RPMI7951 (cell line): ENCODE data around the gene IQCE. TPM values are rescaled to one million over a fixed set of nuclear protein-coding genes. Genes with fewer than 3 reads are reported as not detected.

ENCODE experiments used
- DNase-seq: peaks from one replicate; pipeline ENCODE4 v3.0.0-alpha.2; 2012; ENCODE audit warnings: low read depth
- total RNA-seq: library from RNA; depleted of rRNA; stranded (reverse); fragments of >200 nt; shearing (Covaris generic); gene quantifications from 2 replicates; pipeline ENCODE4 v1.2.3, GENCODE V29; 2014; rRNA removed

IQCE gene, protein sequence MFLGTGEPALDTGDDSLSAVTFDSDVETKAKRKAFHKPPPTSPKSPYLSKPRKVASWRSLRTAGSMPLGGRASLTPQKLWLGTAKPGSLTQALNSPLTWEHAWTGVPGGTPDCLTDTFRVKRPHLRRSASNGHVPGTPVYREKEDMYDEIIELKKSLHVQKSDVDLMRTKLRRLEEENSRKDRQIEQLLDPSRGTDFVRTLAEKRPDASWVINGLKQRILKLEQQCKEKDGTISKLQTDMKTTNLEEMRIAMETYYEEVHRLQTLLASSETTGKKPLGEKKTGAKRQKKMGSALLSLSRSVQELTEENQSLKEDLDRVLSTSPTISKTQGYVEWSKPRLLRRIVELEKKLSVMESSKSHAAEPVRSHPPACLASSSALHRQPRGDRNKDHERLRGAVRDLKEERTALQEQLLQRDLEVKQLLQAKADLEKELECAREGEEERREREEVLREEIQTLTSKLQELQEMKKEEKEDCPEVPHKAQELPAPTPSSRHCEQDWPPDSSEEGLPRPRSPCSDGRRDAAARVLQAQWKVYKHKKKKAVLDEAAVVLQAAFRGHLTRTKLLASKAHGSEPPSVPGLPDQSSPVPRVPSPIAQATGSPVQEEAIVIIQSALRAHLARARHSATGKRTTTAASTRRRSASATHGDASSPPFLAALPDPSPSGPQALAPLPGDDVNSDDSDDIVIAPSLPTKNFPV
- total RNA-seq = 10.1 and 14.8 TPM in 2 replicates

DNA sequence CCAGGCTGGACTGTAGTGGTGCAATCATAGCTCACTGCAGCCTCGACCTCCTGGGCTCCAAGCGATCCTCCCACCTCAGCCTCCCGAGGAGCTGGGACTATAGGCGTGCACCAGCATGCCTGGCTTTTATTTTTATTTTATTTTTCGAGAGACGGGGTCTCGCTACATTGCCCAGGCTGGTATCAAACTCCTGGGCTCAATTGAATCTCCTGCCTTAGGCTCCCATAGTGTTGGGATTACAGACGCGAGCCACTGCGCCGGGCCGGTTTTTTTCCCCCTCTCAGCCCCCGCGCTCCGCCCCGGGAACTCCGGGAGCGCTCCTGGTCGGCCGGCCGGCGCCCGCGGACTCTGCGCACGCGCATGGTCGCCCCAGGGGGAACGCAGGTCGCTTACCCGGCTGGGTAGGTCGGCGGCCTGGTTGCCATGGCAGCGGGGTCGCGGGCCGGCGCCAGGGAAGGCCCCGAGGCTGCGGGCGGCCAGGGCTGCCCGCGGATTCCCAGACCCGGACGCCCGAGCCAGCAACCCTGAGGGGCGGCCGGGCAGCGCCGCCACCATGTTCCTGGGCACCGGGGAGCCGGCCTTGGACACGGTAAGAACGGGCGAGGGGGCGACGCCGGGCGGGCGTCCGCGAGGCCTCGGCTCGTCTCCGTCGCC, at the start of gene IQCE:
TSS of gene IQCE (plus strand) at position 351 of the 654 bp plus-strand sequence. CDS start at position 554, 203 bp downstream.
- peak; percentile 91 for DNase-seq

DNA sequence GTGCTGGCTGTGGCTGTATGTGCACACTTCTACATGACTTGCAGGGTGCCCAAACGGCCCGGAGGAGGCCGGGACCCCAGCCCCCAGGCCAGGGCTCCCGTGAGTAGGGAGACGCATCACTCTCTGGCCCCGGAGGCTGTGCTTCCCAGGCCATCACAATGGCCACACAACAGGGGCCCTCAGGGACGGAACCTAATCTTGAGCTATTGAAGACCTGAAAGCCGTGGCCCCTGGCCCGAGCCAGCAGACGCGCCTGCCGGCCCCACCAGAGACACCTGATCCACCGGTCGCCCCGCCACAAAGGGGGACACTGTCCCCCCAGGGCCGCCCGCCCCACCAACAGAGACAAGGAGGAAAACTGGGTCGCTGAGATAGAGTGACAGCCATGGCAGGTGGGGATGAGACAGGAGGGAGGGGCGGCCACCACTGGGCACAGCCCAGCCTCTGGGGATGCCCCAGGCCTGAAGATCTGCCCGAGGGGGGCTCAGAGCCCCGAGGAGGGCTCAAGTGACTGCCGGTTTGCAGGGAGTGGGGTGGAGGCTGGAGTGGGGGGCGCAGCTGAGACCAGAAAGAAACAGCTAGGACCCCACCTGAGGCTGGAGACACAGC, 49.4 kb upstream of the IQCE start:
- no peak for DNase-seq

DNA sequence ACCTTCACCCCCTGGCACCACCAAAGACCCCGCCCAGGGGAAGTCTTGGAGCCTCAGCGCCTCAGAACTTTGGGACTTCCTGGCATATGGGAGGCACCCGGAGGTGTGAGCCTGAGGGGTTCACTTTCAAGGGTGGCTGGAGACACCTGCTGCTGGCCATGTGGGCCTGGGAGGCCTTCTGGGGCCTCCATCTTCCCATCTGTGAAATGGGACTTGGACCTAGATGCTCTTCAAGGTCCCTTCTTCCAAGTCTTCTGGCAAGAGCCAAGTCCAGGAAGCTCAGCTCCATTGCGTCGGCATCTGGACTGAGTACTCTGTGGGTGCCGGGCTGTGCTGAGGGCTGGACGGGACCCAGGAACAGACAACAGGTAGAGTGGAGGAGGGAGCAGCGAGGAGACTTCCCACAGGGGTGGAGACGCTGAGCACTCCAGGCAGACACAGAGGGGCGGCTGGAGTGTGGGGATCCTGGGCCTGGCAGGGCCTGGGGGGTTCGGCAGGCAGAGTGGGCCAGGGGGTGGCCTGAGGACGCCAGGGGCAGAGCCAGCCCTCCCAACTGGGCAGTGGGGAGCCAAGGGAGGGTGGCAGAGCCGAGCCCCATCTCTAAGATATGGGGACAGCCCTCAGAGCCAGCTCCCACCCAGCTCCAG, 48.5 kb upstream of the IQCE start:
- no peak for DNase-seq

DNA sequence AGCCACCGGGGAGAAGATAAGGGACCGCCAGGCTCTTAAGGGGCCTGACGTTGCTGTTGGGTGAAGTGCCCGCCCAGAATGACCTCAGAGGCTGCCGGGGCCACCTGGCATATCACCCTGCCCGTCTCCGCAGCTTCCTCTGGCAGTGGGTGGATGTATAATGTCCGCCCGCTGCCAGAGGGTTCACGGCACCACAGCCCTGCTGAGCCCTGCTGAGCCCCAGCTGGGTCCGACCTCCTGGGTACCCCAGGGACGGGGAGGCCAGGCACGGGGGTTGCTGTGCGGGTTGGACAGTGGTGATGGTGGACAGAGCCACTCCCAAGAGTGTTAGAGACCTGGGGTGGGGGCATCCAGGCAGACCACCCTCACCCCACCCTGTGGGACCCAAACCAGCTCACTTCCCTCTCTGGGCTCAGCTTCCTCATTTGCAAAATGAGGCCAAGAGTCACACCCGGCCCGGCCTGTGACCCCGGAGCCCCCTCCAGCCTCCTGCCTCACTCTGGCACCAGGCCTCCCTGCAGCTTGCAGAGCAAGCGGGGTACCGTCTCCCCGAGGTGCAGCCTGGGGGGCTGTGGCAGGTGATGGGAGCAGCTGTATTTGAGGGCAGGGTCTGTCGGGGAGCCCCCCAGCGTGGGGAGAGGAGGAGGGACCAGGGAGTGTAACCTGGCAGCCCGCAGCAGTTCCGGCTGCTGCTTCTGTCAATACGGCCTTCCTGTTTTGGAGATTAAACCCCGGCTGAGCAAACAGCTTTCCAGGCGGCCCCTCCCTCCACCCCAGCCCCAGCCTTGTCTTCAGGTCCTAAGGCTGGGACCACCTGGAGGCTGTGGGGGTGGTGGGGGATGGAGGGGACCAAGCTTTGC, 47.6 kb upstream of the IQCE start:
- DNase-seq = no peak

DNA sequence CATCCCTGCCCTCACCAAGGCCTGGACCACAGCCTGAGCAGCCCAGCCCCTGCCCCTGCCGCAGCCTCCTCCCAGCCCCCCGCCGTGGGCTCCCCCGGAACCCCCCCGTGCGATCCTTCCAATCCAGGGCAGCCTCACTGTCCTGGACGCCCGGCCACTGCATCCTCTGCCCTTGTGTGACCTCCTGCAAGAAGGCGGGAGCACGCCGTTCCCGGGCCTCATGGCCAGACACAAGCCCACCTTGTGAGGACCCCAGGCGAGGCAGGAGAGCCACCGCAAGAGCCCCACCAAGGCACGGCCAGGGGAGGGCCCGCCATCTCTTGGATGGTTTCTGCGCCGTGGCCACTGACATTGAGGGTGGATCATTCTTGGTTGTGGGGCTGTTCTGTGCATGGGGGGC, 47.0 kb upstream of the IQCE start:
- DNase-seq = no peak

DNA sequence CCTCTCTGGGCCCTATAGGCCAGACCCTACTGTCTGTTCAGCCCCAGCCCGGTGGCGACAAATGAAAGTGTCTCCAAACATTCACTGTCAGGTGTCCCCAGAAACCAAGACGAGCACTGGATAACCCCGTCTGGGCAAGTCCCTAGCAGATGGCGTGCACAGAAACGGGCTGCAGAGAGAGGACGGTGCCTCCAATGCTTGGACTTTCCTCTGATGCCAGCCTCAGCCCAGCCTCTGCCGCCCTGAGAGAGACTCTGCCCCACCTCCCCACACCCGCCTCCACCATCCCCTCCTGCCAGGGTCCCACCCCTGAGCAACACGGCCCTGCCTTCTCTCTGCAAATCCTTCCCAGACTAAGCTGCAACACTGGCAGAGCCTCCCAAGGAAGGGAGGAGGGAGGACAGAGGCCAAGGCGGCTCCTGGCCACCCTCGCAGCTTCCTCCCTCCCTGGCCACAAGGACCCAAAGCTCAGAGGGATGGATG, 46.6 kb upstream of the IQCE start:
- no peak for DNase-seq

DNA sequence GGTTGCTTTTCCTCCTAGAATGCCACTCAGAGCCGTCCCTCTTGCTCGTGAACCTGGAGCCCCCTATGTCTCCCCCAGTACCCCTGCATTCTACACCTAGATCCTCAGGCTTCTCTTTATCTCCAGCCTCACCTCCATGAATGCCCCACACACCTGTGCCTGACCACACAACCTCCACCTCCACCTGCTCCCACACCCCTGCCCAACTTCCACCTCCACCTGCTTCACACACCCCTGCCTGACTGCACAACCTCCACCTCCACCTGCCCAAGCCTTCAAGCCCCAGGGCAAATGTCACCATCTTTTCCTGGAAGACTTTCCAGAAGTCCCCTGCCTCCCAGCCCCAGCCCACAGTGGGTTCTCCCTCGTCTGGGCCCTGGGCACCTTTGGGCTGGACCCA, 46.1 kb upstream of the IQCE start:
- DNase-seq = no peak

DNA sequence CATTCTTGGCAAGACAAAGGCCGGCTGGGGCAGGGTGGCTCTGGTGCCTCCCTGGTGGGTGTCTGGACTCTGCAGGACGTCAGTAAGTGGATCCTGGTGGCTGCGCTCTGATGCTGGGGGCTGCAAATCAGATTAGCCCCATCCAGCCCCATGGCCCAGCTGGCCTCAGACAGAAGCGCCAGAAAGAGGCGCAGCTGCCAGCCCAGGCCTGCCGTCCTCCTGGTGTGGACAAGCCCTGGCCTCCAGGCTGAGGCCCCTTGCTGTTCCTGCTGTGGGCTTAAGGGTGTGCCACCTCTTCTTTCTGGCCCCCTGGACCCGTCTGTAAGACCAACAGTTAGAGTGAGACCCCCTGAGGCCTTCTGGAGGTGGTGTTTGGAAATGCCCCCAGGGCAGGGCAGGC, 45.1 kb upstream of the IQCE start:
- DNase-seq = no peak

DNA sequence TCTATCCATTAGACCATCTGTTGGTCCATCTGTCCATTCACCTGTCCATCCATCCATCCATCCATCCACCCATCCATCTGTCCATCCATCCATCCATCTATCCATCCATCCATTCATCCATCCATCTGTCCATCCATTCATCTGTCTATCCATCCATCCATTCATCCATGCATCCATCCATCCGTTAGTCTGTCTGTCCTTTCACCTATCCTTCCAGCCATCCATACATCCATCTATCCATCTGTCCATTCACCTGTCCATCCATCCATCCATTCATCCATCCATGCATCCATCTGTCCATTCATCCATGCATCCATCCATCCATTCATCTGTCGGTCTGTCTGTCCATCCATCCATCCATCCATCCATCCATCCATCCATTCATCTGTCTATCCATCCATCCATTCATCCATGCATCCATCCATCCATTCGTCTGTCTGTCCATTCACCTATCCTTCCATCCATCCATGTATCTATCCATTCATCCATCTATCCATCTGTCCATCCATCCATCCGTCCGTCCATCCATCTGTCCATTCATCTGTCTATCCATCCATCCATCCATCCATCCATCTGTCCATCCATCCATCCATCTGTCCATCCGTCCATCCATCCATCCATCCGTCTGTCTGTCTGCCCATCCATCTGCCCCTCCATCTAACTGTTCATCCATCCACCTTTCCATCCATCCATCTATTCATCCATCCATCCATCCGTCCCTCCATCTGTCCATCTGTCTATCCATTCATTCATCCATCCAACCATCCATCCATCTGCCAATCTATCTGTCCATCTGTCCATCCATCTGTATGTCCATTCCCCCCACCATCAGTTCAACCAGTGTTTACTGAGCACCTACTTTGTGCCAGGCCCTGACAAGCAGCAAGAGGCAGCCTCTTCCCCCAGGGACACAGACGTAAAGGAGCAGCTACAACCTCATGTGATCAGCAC, 44.0 kb upstream of the IQCE start:
- DNase-seq = no peak

DNA sequence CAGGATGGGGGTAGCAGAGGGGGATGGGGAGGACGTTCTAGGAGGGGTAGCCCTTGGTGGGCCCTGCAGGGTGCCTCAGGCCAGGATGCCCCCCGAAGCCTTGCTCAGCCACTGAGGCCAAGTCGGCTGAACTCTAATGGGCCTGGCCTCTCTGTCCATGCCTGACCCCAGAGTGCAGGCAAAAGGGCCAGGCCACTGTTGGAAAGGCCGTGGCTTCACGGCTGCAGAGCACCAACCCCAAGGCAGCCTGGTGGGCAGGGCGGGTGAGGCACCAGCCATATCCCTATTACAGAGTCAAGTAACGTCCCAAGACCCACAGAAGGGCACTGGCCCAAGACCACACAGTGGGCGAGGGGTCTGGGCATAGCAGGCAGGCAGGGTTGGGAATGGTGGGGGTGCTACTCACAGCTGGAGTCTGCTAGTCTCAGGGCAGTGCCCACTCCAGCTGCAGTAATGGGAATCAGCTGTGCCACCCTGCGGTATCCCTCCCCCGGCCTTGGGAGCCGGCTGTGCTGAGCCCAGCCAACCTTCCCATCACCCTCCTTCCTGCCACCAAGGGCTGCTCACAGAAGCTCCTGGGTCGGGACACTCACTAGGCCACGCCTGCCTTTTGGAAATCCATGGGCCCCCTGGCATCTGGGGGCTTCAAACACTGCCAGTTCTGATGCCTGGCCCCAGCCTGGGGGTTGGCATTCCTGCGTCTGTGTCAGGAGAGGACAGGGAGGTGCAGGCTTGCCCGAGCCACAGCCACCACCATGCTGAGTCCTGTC, 43.2 kb upstream of the IQCE start:
- peak; percentile 82 for DNase-seq

DNA sequence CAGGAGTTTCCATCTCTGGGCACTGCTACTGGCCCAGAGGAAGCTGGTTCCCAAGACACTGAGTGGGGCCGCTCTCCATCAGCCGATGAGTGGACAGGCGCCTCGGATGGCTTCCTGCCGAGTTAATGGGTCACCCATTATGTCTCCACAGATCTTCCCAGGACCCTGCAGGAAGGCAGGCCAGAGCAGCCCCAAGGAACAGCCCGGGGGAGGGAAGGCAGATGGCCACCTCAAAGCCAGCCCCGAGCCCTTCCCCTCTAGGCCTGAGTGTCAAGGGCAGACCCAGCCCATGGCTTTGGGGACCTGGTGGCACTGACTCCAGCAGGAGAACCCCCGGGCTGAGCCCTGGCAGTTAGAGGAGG, 42.6 kb upstream of the IQCE start:
- peak; percentile 77 for DNase-seq

DNA sequence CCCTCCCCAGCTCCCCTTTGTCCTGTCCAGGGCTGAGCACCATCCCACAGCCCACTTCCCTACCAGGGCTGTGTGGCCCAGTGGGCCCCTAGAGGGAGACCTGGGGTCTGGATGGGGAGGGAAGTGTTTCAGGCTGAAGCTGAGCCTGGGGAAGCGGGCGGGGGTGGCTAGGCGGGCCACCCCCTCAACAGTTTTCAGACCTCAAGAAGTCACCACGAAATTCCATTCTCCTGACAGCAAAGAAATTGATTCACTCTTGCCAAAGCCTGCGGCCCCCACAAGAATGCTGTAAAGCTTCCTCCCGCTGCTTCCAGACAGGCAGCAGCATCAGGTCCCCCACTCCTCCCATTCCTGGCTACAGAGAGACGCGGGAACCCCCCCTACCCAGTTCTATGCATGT, 41.8 kb upstream of the IQCE start:
- peak; percentile 95 for DNase-seq

DNA sequence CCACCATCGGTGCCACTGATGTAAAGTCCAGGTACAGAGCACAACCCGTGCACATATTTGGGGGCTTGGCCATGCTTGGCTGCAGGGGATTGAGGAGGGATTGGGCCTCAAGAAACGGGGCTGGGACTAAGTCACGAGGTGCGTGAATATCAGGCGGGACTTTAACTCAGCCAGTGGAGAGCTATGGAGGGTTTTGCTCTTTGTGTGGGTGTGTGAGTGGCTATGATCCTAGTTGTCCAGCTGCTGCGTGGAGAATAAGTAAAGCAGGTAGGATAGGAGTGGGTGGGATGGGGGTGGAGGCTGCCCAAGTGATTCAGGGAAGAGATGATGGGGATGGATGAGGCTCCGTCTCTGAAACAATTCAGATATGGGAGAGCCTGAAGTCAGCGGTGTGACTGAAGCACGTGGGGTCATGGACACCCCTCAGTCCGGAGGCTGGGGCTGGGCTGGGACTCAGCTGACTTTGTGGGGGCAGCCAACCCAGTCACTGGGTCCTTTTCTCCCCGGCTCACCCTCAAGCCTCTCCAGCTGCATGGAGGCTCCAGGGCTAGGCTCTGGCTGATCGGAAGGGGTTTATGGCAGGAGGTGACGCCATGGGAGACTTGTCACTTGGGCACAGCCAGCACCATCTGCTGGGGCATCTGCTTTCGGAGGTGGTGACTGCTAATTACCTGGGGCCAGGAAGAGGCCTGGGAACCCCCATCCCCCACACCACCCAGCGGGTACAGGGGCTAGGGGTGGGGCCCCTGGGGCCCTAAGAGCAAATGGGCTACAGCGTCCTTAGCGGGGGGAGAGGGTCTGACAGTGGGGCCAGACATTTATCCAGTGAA, 40.9 kb upstream of the IQCE start:
- DNase-seq = no peak

DNA sequence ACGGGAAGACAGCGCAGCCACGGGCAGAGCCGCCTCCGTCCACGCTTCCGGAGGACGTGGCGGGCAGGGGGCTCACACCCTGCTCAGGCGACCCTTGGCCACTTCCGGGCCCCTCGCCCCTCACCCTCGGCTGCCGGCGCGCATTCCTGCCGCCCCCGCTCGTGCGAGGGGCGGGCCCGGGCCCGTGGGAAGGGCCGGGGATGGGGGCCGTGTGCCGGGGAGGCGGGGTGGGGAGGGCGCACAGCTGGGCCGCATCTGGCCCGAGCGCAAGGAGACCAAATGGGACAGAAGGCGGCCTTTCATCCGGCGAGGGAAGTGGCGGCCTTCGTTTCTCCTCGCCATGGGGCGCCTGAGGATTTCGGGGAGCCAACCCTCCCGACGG, 40.1 kb upstream of the IQCE start:
- peak; percentile 49 for DNase-seq

DNA sequence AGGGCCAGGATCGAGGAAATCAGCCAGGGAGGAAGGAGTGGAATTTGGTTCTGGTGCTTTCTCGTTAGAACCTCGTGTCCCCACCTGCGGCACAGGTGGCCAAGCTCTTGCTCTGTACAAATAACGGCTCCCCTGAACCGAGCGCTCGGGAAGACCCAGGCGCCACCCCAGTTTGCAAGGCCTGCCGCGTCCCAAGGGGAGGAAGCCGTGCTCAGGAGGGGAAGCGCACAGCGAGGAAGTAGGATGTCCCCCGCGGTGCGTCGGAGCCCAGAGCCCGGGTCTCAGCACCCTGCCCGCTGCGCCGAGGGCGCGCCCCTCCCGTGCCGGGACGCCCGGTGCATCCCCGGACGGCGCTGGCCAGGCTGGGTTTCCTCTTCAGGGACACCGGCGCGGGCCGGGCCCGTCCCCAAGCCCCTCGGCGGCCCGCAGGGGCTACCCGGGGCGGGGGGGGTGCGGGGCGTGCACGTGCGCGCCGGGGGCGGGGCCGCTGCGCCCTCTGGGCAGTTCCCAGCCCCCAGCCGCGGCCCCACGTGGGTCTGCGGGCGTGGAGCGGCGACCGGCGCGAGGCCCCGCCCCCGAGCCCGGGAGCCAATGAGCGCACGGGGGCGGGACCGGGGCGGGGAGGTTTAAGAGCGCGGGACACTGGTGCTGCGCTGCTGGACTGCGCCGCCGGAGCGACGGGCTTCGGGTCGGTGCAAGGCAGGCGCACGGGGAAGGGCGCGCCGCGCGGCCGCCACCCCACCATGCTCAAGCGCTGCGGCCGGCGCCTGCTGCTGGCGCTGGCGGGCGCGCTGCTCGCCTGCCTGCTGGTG, 39.5 kb upstream of the IQCE start, which contains the start of gene LFNG:
TSS of gene LFNG (plus strand) at position 656 of the 812 bp plus-strand sequence. CDS start at position 744, 88 bp downstream.
- DNase-seq = peak; percentile 93

DNA sequence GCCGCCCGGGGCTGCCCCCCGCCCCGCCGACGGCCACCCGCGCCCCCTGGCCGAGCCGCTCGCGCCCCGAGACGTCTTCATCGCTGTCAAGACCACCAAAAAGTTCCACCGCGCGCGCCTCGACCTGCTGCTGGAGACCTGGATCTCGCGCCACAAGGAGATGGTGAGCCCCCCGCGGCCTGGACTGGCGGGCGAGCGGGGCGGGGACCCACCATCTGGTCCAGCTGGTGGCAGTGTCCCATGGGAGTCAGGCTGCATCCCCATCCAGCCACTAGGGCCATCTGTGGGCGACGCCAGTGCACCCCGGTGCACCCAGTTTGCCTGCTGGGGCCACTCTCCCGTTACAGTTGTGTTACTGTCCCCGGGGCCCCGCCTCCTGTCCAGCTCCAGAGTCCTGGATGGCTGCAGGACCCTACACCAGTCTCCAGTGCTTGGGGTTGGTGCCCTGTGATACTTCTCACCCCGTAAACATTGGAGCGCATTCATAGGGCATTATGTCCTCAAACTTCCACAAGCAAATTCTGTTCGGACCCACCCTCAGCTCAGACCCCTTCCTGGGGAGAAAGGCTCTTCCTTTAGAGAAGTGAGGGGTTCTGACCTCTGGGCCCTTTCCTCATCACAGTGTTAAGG, 38.5 kb upstream of the IQCE start:
- peak; percentile 62 for DNase-seq
